Epithelial cell of proximal tubule (primary cell): ENCODE results near the gene LARP1. TPM values are rescaled to one million over a fixed set of nuclear protein-coding genes. Genes with fewer than 3 reads are reported as not detected.

Experiments
- DNase-seq: peaks from one replicate; pipeline ENCODE4 v3.0.0-alpha.2; 2011; ENCODE audit warnings: low read depth
- H3K4me3 ChIP-seq: 2 replicates; pipeline ENCODE4 v1.5.1; 2011; ENCODE audit warnings: low read depth, mild to moderate bottlenecking, low read length
- total RNA-seq: library from RNA; depleted of rRNA; stranded (reverse); fragments of >200 nt; gene quantifications from 2 replicates; pipeline ENCODE4 v1.2.3, GENCODE V29; 2015
- TF ChIP-seq, protein P1 (sequence below): conservative IDR thresholded peaks from 2 replicates; pipeline ENCODE4 v1.5.1; 2012; ENCODE audit warnings: low read depth, mild to moderate bottlenecking, low read length

LARP1 gene
- total RNA-seq: 106 and 111 TPM in 2 replicates

DNA sequence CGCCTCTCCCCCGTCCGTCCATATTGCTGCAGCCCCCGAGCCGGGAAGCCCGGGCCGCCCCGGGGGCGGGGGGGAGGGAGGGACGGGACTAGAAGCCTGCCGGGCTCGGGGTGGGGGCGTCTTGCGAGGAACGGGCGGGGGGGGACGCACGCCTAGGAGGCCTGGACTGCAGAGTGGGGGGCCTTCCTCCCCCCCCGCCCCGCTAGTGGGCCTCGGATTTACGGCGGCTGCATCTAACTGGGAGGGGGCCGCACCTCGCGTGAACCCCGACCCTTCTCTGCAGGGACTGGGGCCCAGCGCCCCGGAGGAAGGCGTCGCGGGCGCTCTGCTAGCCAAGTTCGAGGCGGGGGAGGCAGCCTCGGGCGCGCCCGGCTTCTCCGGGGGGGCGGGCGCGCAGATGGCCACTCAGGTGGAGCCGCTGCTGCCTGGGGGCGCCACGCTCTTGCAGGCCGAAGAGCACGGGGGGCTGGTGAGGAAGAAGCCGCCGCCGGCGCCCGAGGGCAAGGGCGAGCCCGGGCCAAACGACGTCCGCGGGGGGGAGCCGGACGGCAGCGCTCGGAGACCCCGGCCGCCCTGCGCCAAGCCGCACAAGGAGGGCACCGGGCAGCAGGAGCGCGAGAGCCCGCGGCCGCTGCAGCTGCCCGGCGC lies at the start of gene LARP1:
LARP1 (plus strand) TSS at position 17 of the 648 bp plus-strand sequence; CDS start at position 398, 381 bp downstream.
- TF ChIP-seq, protein P1, sequence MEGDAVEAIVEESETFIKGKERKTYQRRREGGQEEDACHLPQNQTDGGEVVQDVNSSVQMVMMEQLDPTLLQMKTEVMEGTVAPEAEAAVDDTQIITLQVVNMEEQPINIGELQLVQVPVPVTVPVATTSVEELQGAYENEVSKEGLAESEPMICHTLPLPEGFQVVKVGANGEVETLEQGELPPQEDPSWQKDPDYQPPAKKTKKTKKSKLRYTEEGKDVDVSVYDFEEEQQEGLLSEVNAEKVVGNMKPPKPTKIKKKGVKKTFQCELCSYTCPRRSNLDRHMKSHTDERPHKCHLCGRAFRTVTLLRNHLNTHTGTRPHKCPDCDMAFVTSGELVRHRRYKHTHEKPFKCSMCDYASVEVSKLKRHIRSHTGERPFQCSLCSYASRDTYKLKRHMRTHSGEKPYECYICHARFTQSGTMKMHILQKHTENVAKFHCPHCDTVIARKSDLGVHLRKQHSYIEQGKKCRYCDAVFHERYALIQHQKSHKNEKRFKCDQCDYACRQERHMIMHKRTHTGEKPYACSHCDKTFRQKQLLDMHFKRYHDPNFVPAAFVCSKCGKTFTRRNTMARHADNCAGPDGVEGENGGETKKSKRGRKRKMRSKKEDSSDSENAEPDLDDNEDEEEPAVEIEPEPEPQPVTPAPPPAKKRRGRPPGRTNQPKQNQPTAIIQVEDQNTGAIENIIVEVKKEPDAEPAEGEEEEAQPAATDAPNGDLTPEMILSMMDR: no peak
- DNase-seq: no peak

DNA sequence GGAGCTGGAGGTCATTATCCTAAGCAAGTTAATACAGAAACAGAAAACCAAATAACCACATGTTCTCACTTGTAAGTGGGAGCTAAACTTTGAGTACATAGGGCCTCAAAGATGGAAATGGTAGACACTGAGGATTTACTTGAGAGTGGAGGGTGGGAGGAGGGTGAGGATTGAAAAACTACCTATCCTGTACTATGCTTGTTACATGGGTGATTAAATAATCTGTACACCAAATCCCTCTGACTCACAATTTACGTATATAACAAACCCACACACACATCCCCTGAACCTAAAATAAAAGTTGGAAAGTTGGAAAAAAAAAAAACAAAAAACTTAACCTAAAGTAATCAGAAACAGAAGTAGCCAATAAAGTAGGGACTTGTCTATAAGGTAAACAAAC lies 48.8 kb upstream of the LARP1 start:
- no peak overlapping the region for H3K4me3 ChIP-seq
- no peak for DNase-seq
- TF ChIP-seq, protein P1: no peak

More for the DNA sequence above, at the start of gene LARP1:
- H3K4me3 ChIP-seq: peak within 1 kb of the TSS; percentile 90

DNA sequence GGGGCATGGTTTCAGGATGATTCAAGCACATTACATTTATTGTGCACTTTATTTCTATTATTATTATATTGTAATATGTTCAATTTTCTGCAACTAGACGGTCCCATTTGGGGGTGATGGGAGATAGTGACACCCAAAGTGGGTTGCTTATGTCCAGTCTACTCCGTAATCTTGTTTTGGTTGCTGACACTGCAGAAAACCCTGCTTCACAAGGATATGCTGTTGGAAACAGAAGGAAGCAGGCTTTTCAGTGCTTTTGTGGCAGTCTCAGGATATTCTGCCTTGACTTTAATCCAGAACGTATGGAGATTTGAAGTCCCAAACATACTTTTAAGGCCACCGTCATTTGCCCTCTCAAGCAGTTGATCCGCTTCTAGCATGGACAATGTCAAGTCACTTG lies 47.5 kb upstream of the LARP1 start:
- H3K4me3 ChIP-seq: no peak overlapping the region
- DNase-seq: no peak
- TF ChIP-seq, protein P1: no peak

DNA sequence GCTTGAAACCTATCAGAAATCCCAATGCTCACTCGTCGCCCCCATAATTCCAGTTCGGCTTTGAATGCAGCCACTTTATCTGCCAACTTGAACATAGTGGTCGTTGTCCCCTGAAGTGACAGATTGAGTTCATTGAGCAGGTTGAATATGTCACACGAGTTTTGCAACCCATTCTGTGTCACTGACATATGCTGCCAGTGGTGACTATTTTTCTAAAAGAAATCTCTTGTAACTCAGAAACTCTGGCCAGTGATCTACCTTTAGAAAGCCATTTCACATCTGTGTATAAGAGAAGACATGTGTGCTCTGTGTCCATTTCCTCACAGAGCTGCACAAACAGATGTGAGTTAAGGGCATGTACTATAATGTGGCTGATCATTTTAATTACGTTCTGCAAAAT lies 47.0 kb upstream of the LARP1 start:
- TF ChIP-seq, protein P1: no peak
- H3K4me3 ChIP-seq: no peak overlapping the region
- DNase-seq: no peak

DNA sequence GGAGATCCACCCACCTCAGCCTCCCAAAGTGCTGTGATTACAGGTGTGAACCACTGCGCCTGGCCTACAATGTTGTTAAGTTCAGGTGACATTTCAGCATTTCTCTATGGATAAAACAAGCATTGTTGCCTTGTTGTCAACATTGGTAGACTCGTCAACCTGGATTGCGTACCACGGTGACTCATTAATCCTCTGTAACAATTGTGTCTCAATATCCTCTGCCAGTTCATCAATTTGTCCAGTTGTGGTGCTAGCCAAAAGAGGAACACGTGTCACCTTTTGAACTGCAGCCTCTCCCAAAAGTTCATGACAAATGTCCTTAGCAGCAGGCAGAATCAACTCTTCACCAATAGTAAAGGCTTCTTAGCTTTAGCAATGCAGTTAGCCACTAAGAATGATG lies 46.3 kb upstream of the LARP1 start:
- no peak for DNase-seq

DNA sequence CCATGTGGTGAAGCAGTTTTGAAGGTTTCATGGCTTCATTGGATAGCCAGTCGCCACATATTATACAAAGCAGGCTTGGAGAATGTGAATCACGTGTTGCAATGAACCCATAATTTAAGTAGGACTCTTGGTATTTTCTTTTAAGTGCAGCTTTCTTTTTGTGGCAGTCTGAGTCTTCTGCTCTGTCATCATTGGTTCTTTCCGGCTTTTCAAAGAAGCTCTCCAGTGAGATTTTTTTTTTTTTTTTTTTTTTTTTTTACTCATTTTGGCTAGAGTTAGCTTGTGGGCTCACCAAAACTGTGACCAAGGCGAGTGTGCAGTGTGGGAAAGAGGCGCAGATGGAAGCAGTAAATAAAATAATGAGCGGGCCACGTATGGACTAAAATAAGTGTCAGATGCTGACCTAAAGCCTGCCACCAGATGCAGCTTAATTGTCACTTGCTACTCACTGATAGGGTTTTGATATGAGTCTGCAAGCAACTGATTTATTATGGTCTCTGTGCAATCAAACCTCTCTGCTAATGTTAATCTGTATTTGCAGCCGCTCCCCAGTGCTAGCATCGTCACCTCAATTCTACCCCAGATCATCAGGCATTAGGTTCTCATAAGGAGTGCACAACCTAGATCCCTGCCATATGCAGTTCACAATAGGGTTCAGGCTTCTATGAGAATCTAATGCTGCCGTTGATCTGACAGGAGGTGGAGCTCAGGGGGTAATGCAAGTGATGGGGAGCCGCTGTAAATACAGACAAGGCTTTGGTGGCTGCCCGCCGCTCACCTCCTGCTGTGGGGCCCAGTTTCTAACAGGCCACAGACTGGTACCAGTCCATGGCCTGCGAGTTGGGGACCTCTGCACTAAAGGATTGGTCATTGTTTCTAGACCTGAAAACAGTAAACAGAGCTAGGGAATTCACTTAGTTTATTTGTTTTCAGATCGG lies 45.5 kb upstream of the LARP1 start:
- no peak for DNase-seq
- H3K4me3 ChIP-seq: no peak overlapping the region
- TF ChIP-seq, protein P1: no peak

More for the DNA sequence above, 46.3 kb upstream of the LARP1 start:
- TF ChIP-seq, protein P1: no peak
- no peak overlapping the region for H3K4me3 ChIP-seq
